Heart right ventricle (tissue), 16 donors: ENCODE data around the gene BRME1. TPM values are rescaled to one million over a fixed set of nuclear protein-coding genes. Genes with fewer than 3 reads are reported as not detected.
"Not testable (repeated sequence)": the region's sequence is repeated elsewhere in the genome, so short reads cannot be mapped to it uniquely, and the experiment has no call there.

Experiments used
- ATAC-seq, 8 donors: fragments of 200-7000 bp; cut with Tn5 transposase; one replicate each; pipeline ENCODE4 v1.9.1; 2020; ENCODE audit warnings: mild to moderate bottlenecking in 8 of 8, moderate library complexity in 8 of 8, moderate number of reproducible peaks in 1 of 8
- DNase-seq, 2 donors: peaks; one replicate each; pipeline ENCODE4 v3.0.0-alpha.2; 2020
- H3K27ac ChIP-seq, 10 donors: fragments of 200-600 bp; sonication (generic) in 2 of 10; one replicate each; pipeline versions ENCODE4 v1.5.0 to v1.8.0; 2020 to 2022; ENCODE audit warnings: mild to moderate bottlenecking in 3 of 10
- H3K27me3 ChIP-seq, 7 donors: fragments of 200-600 bp; one replicate each; pipeline ENCODE4 v1.8.0; 2021 to 2022; ENCODE audit warnings: mild to moderate bottlenecking in 2 of 7
- H3K36me3 ChIP-seq, 9 donors: fragments of 200-600 bp; sonication (generic) in 1 of 9; one replicate each; pipeline versions ENCODE4 v1.5.0 to v1.8.0; 2020 to 2022; ENCODE audit warnings: mild to moderate bottlenecking in 2 of 9
- H3K4me1 ChIP-seq, 9 donors: fragments of 200-600 bp; sonication (generic) in 1 of 9; one replicate each; pipeline versions ENCODE4 v1.5.0 to v1.8.0; 2020 to 2022; ENCODE audit warnings: mild to moderate bottlenecking in 4 of 9
- H3K4me3 ChIP-seq, 10 donors: fragments of 200-600 bp; sonication (generic) in 2 of 10; one replicate each; pipeline versions ENCODE4 v1.5.0 to v1.8.0; 2020 to 2022; ENCODE audit warnings: mild to moderate bottlenecking in 7 of 10, moderate library complexity in 2 of 10
- H3K9me3 ChIP-seq, 11 donors: fragments of 200-600 bp in 10 of 11; sonication (generic) in 2 of 11; one replicate each; pipeline versions ENCODE4 v1.5.0 to v1.8.0; 2013 to 2022; ENCODE audit warnings: mild to moderate bottlenecking in 2 of 11, control low read depth in 1 of 11, moderate library complexity in 1 of 11
- WGBS, 2 donors: extraction: QIAGEN DNeasy Blood & Tissue Kit; methylation state at CpG; one replicate each; pipeline ENCODE4 v1.1.7; 2013; ENCODE audit warnings: inconsistent platforms in 1 of 2; 5-methylcytosine and 5-hydroxymethylcytosine counted together
- intact Hi-C, 10 donors: fragments of 100-400 bp; cut with DNase I; formaldehyde crosslinking; loops; one replicate each; pipeline versions ENCODE4 v1.11.1 to v1.14.2; 2022
- polyA plus RNA-seq, 2 donors: library from polyadenylated mRNA; stranded (reverse); fragments of 200-250 nt; gene quantifications; one replicate each; pipeline ENCODE4 v1.2.3, GENCODE V29; 2013
- total RNA-seq, 10 donors: library from RNA; stranded (reverse); fragmentation: NEBNext Ultra II Directional in 3 of 10; extraction: Animal tissue kit (Norgen Biotek cat#: 25700) in 3 of 10; gene quantifications; one replicate each; pipeline versions ENCODE4 v1.2.1 to v1.2.4, GENCODE V29; 2021 to 2023
- TF ChIP-seq, protein P1 (sequence below), 9 donors: fragments of 200-600 bp; sonication (generic) in 2 of 9; IDR thresholded peaks; one replicate each; pipeline versions ENCODE4 v1.5.0 to v1.8.0; 2021 to 2022; ENCODE audit warnings: antibody characterized with exemption in 9 of 9, mild to moderate bottlenecking in 5 of 9, moderate library complexity in 1 of 9
- donor health status: Arrhythmogenic right ventricular cardiomyopathy.
- donor health status: ischemic (EF 13 %, LVEDD 7.1; RV severe dilation, severe dysfunction).
- donor health status: healthy with polysubstance abuse.
- donor health status: DM: no; HTN: yes; CAD: no.
- donor health status: DM: no; HTN: no; CAD: no.
- donor health status: ischemic (EF 25% LVEDD 6.9; RV normal size, moderate dysfunction).
- donor health status: ischemic (EF 25% LVEDD 5.7; RV mildly dilated, moderate dysfunction).
- donor health status: healthy.
- donor health status: DM: yes; HTN: yes; CAD: no.
- donor health status: Ischemic cardiomyopathy.
- donor health status: ischemic (EF 35%, LVEDD 5.7; RV mildly dilated, moderate dysfunction).
- donor health status: nonischemic (EF 11% LVEDD 7.7; RV severe dilation, severe dysfunction).
- donor health status: DM: yes; HTN: yes; CAD: no.
- donor health status: PGD.
- donor health status: ischemic (EF 29% LVEDD 5.4; RV normal size, mild dysfunction).
- donor health status: nonischemic (EF 23%, LVEDD 6.1; RV moderate dilation, normal function).

The BRME1 gene
- total and polyA plus RNA-seq, 12 donors, result 0.19 to 2.0 (median 0.63) TPM; not detected in 2

DNA sequence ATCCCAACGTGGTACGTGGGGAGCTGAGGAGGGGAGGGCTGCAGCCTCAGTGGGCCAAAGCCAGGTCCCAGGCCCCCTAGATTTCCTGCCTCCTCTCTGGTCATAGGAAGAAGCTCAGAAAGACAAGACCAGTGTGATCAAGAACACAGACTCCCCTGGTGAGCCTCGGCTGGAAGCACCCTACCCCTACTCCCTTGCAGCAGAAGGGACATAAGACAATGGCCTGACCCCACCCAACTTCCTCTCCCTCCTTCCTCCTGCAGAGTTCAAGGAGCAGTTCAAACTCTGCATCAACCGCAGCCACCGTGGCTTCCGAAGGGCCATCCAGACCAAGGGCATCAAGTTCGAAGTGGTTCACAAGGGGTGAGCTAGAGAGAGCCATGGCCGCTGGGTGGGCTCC is 20.8 kb upstream of the BRME1 start:
- H3K27me3 ChIP-seq, result no peaks in the 10 kb centered on the region
- H3K36me3 ChIP-seq, result peaks cover 0 to 89% (median 19%) of the 10 kb centered on the region in 9 donors
- WGBS, 2 donors, result 75 to 85% methylated on average over 8 of the region's 8 CpGs
- ATAC-seq (peak in 6 of 8 donors; percentile 27 to 81 (median 62)), DNase-seq (peak in 1 of 2 donors; percentile 31)
- H3K4me1 ChIP-seq, result peaks cover 0 to 18% (median 6%) of the 10 kb centered on the region in 9 donors
- TF ChIP-seq, protein P1, sequence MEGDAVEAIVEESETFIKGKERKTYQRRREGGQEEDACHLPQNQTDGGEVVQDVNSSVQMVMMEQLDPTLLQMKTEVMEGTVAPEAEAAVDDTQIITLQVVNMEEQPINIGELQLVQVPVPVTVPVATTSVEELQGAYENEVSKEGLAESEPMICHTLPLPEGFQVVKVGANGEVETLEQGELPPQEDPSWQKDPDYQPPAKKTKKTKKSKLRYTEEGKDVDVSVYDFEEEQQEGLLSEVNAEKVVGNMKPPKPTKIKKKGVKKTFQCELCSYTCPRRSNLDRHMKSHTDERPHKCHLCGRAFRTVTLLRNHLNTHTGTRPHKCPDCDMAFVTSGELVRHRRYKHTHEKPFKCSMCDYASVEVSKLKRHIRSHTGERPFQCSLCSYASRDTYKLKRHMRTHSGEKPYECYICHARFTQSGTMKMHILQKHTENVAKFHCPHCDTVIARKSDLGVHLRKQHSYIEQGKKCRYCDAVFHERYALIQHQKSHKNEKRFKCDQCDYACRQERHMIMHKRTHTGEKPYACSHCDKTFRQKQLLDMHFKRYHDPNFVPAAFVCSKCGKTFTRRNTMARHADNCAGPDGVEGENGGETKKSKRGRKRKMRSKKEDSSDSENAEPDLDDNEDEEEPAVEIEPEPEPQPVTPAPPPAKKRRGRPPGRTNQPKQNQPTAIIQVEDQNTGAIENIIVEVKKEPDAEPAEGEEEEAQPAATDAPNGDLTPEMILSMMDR (IDR thresholded peaks at IDR 0.05), result no peak
- no peaks in the 10 kb centered on the region for H3K9me3 ChIP-seq
- intact Hi-C loops, result no loop called here
- H3K4me3 ChIP-seq, result peak overlapping the region in 3 of 10 donors; percentile 1 to 28 (median 8)
- H3K27ac ChIP-seq, result peak overlapping the region in 9 of 10 donors; percentile 54 to 89 (median 71)

DNA sequence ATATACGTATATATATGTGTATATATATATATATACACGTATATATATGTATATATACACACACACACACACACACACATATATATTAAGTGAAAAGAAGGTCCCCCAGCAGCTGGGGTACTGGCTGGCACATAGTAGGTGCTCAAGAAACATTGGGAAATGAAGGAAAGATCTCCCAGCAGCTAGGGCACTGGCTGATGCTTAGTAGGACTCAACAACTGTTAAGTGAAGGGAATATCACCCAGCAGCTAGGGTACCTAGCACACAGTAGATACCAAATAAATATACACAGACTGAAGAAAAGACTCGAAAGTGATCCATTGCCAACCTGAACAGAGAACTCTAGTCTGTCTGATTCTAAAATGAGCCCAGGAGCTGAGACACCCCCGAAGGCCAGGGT is 20.1 kb upstream of the BRME1 start:
- ATAC-seq (no peak), DNase-seq (no peak)
- intact Hi-C loops, result no loop called here
- H3K9me3 ChIP-seq, result peaks cover 0 to 3% (median 0%) of the 10 kb centered on the region in 11 donors
- H3K4me3 ChIP-seq, result no peak overlapping the region
- peak overlapping the region in 9 of 10 donors; percentile 54 to 89 (median 71) for H3K27ac ChIP-seq
- H3K4me1 ChIP-seq, result peaks cover 0 to 18% (median 6%) of the 10 kb centered on the region in 9 donors
- 80 to 94% methylated on average over 4 of the region's 4 CpGs for WGBS, 2 donors
- no peaks in the 10 kb centered on the region for H3K27me3 ChIP-seq
- H3K36me3 ChIP-seq, result peaks cover 1 to 89% (median 26%) of the 10 kb centered on the region in 9 donors
- TF ChIP-seq, protein P1 (IDR thresholded peaks at IDR 0.05), result no peak

DNA sequence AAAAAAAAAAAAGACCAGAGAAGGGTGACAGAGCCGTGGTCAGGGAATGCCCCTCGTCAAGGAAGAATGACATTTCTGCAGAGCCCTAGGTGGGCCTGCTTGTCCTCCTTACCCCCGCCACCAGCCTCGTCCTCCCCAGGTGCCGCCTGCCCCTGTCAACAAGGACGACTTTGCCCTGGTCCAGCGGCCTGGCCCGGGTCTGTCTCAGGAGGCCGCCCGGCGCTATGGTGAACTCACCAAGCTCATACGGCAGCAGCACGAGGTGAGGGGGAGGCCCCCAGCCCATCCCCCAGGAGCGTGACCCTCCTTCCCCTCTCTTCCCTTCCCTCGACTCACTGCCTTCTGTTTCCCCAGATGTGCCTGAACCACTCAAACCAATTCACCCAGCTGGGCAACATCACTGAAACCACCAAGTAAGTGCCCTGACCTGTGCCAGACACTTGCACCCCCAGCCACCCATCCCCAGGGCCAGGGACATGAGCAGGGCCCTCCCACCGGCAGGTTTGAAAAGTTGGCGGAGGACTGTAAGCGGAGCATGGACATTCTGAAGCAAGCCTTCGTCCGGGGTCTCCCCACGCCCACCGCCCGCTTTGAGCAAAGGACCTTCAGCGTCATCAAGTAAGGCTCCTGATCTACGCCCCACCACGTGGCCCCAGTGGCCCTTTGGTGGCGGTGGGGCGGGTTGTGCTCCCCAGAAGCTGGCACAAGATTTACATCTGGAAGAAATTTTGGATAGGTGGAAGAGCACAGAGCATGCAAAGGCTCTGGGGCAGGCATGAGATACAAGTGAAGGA is 17.5 kb upstream of the BRME1 start:
- 95 to 96% methylated on average over 28 of the region's 28 CpGs for WGBS, 2 donors
- intact Hi-C loops, result no loop called here
- Histone ChIP-seq H3K27ac (no peak overlapping the region), H3K27me3 (no peaks in the 10 kb centered on the region), H3K9me3 (peaks cover 0 to 8% (median 0%) of the 10 kb centered on the region in 11 donors), H3K4me1 (peaks cover 0 to 21% (median 7%) of the 10 kb centered on the region in 9 donors), H3K4me3 (no peak overlapping the region), H3K36me3 (peaks cover 8 to 97% (median 36%) of the 10 kb centered on the region in 9 donors)
- ATAC-seq, result no peak
- no peak for DNase-seq
- TF ChIP-seq, protein P1 (IDR thresholded peaks at IDR 0.05), result no peak

DNA sequence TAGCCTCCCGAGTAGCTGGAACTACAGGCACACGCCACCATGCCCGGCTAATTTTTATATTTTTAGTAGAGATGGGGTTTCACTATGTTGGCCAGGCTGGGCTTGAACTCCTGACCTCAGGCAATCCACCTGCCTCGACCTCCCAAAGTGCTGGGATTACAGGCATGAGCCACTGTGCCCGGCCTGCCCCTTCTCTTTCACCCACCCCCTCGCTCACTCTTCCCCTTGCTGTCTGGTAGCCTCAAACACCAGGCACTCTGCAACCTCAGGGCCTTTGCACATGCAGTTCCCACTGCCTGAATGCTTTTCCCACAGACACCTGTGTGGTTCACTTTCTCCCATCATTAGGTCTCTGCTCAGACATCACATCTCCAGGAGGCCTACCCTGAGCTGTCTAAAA is 16.2 kb upstream of the BRME1 start:
- intact Hi-C loops, H3K9me3 ChIP-seq, ATAC-seq, H3K4me3 ChIP-seq, H3K27ac ChIP-seq, DNase-seq, H3K27me3 ChIP-seq: not testable (repeated sequence)
- Histone ChIP-seq H3K36me3 (peaks cover 8 to 97% (median 36%) of the 10 kb centered on the region in 9 donors), H3K4me1 (peaks cover 0 to 28% (median 8%) of the 10 kb centered on the region in 9 donors)
- WGBS, 2 donors, result 95 to 100% methylated on average over 6 of the region's 6 CpGs
